ENCODE measurements around the gene FNIP1. TPM values are rescaled to one million over a fixed set of nuclear protein-coding genes. Genes with fewer than 3 reads are reported as not detected.

FNIP1 gene
- total and polyA plus RNA-seq, 12 donors: 2.9 to 63.4 (median 33.8) TPM

GRCh38 chr5:131649161-131649560 lies 147.7 kb downstream of the FNIP1 start:
- intact Hi-C loops (cut with DNase I): no loop called here
- Histone ChIP-seq H3K9me3 (replicated peaks in 1 of 3) (no peaks in the 10 kb centered on the region), H3K36me3 (replicated peaks in 1 of 2) (peaks cover 0 to 29% of the 10 kb centered on the region in 2 donors), H3K27me3 (no peaks in the 10 kb centered on the region), H3K4me1 (replicated peaks in 1 of 2) (no peaks in the 10 kb centered on the region), H3K27ac (no peak overlapping the region), H3K4me3 (no peak overlapping the region)
- DNase-seq: no peak
- TF ChIP-seq, protein P1, sequence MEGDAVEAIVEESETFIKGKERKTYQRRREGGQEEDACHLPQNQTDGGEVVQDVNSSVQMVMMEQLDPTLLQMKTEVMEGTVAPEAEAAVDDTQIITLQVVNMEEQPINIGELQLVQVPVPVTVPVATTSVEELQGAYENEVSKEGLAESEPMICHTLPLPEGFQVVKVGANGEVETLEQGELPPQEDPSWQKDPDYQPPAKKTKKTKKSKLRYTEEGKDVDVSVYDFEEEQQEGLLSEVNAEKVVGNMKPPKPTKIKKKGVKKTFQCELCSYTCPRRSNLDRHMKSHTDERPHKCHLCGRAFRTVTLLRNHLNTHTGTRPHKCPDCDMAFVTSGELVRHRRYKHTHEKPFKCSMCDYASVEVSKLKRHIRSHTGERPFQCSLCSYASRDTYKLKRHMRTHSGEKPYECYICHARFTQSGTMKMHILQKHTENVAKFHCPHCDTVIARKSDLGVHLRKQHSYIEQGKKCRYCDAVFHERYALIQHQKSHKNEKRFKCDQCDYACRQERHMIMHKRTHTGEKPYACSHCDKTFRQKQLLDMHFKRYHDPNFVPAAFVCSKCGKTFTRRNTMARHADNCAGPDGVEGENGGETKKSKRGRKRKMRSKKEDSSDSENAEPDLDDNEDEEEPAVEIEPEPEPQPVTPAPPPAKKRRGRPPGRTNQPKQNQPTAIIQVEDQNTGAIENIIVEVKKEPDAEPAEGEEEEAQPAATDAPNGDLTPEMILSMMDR (IDR thresholded peaks at IDR 0.05): no peak
- TF ChIP-seq POLR2A (IDR thresholded peaks at IDR 0.05): no peak
- 88 to 92% (median 89%) methylated on average over 3 of the region's 3 CpGs for WGBS, 4 donors

DNA sequence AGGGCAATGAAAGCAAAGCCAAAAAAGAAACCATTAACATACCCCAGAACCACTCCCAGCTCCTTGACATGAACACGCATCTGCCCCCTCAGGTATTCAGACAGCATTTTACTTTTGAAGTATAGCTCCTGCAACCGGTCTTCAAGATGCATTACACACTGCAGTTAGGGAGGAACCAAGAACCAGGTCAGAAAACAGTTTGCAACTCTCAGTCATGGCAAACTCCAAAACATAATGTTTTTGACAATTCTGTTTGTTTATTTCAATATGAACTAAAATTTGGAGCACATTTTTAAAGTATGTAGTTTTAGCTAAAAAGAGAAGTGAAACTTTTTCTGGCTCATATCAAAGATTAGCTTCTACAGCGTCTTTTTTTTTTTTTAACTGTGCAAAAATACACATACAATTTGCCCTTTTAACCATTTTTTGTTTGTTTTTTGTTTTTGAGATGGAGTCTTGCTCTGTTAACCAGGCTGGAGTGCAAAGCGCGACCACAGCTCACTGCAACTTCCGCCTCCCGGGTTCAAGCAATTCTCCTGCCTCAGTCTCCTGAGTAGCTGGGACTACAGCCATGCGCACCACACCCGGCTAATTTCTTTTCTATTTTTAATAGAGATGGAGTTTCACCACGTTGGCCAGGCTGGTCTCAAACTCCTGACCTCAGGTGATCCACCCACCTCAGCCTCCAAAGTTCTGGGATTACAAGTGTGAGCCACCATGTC lies 149.6 kb downstream of the FNIP1 start:
- Histone ChIP-seq H3K36me3 (replicated peaks in 1 of 2) (peaks cover 0 to 29% of the 10 kb centered on the region in 2 donors), H3K4me1 (replicated peaks in 1 of 2) (no peaks in the 10 kb centered on the region), H3K27me3 (no peaks in the 10 kb centered on the region), H3K9me3 (replicated peaks in 1 of 3) (no peaks in the 10 kb centered on the region), H3K27ac (no peak overlapping the region), H3K4me3 (no peak overlapping the region)
- no peak for TF ChIP-seq POLR2A (IDR thresholded peaks at IDR 0.05)
- TF ChIP-seq, protein P1 (IDR thresholded peaks at IDR 0.05): no peak
- DNase-seq: no peak
- intact Hi-C loops (cut with DNase I): no loop called here
- 81 to 89% (median 83%) methylated on average over 10 of the region's 10 CpGs for WGBS, 4 donors

DNA sequence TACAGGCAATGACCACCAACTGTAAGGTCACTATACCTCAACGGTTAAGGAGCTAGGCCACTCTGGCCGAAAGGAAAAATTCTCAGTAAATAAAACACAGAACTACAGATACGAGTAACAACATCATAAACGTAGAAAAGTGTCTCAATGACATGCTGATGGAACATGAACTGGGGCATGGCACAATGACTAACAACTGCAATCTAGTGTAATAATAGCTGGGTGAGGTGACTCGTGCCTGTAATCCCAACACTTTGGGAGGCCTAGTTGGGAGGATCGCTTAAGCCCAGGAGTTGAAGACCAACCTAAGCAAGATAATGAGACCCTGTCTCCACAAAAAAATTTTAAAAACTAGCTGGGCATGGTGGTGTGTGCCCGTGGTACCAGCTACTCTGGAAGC lies 152.0 kb downstream of the FNIP1 start:
- WGBS, 4 donors: 92 to 96% (median 94%) methylated on average over 7 of the region's 7 CpGs
- no peak for DNase-seq
- H3K27ac ChIP-seq: no peak overlapping the region
- intact Hi-C loops (cut with DNase I): no loop called here
- H3K36me3 ChIP-seq (replicated peaks in 1 of 2): peaks cover 0 to 15% of the 10 kb centered on the region in 2 donors
- TF ChIP-seq, protein P1 (IDR thresholded peaks at IDR 0.05): no peak
- no peak for TF ChIP-seq POLR2A (IDR thresholded peaks at IDR 0.05)
- no peaks in the 10 kb centered on the region for H3K4me1 ChIP-seq (replicated peaks in 1 of 2)
- H3K27me3 ChIP-seq: no peaks in the 10 kb centered on the region
- H3K4me3 ChIP-seq: no peak overlapping the region
- no peaks in the 10 kb centered on the region for H3K9me3 ChIP-seq (replicated peaks in 1 of 3)

GRCh38 chr5:131644370-131644769 lies 152.4 kb downstream of the FNIP1 start:
- WGBS, 4 donors: 85 to 97% (median 90%) methylated on average over 1 of the region's 1 CpG
- H3K36me3 ChIP-seq (replicated peaks in 1 of 2): peaks cover 0 to 15% of the 10 kb centered on the region in 2 donors

More at GRCh38 chr5:131644370-131644769, 152.4 kb downstream of the FNIP1 start:
- Histone ChIP-seq H3K4me1 (replicated peaks in 1 of 2) (no peaks in the 10 kb centered on the region), H3K9me3 (replicated peaks in 1 of 3) (no peaks in the 10 kb centered on the region), H3K27me3 (no peaks in the 10 kb centered on the region), H3K27ac (no peak overlapping the region), H3K4me3 (no peak overlapping the region)
- DNase-seq: no peak
- TF ChIP-seq POLR2A (IDR thresholded peaks at IDR 0.05): no peak
- TF ChIP-seq, protein P1 (IDR thresholded peaks at IDR 0.05): no peak
- intact Hi-C loops (cut with DNase I): no loop called here
